GM12878 (cell line): ENCODE measurements around the gene ZNF662. TPM values are rescaled to one million over a fixed set of nuclear protein-coding genes. Genes with fewer than 3 reads are reported as not detected.

ENCODE experiments used
- CTCF ChIP-seq, 3 experiments: IDR thresholded peaks in 2 of 3; conservative IDR thresholded peaks in 1 of 3; 2 replicates each; pipeline ENCODE4 v1.5.1; 2011; ENCODE audit warnings: low read depth in 3 of 3, low read length in 3 of 3, mild to moderate bottlenecking in 3 of 3, control low read depth in 2 of 3, moderate library complexity in 2 of 3, inconsistent platforms in 1 of 3, mixed read lengths in 1 of 3; ENCODE audit not compliant: control insufficient read depth in 2 of 3, insufficient read depth in 1 of 3; ENCODE audit errors: extremely low read depth in 1 of 3
- HDAC6 ChIP-seq: fragments of 200-600 bp; sonication (generic); IDR thresholded peaks from one replicate; pipeline ENCODE4 v1.8.0; 2017; ENCODE audit warnings: antibody characterized with exemption; ENCODE audit not compliant: unreplicated experiment
- JUND ChIP-seq: IDR thresholded peaks from 2 replicates; pipeline ENCODE4 v1.6.1; 2012; ENCODE audit warnings: low read depth, mild to moderate bottlenecking, low read length, improper control_type of control experiment, moderate library complexity
- MEF2B ChIP-seq: fragments of 450-650 bp; IDR thresholded peaks from 2 replicates; pipeline ENCODE4 v1.6.1; 2018; ENCODE audit warnings: mild to moderate bottlenecking, moderate library complexity; ENCODE audit not compliant: partially characterized antibody, poor library complexity, severe bottlenecking
- NR2C1 ChIP-seq: fragments of 450-650 bp; IDR thresholded peaks from 2 replicates; pipeline ENCODE4 v1.6.1; 2017; ENCODE audit warnings: antibody characterized with exemption, mild to moderate bottlenecking, moderate library complexity
- NR2C2 ChIP-seq: IDR thresholded peaks from 2 replicates; pipeline ENCODE4 v1.6.1; 2011; ENCODE audit warnings: borderline replicate concordance, low read depth; ENCODE audit not compliant: control insufficient read depth, insufficient read length
- PAX5 ChIP-seq: IDR thresholded peaks from 2 replicates; pipeline ENCODE4 v1.6.1; 2011; ENCODE audit warnings: low read depth, low read length, borderline replicate concordance
- PRDM15 ChIP-seq: fragments of 450-650 bp; formaldehyde crosslinking; IDR thresholded peaks from 2 replicates; pipeline ENCODE4 v1.4.0; 2020; ENCODE audit warnings: mild to moderate bottlenecking, moderate library complexity
- SMAD1 ChIP-seq: fragments of 450-650 bp; IDR thresholded peaks from 2 replicates; pipeline ENCODE4 v1.6.1; 2018; ENCODE audit warnings: mild to moderate bottlenecking, low read depth; ENCODE audit not compliant: partially characterized antibody
- TBL1XR1 ChIP-seq: IDR thresholded peaks from 2 replicates; pipeline ENCODE4 v1.6.1; 2012; ENCODE audit warnings: low read depth, low read length, improper control_type of control experiment
- ZNF592 ChIP-seq: fragments of 450-650 bp; IDR thresholded peaks from 2 replicates; pipeline ENCODE4 v1.6.1; 2017; ENCODE audit warnings: mild to moderate bottlenecking, moderate library complexity
- ZZZ3 ChIP-seq: IDR thresholded peaks from 2 replicates; pipeline ENCODE4 v1.6.1; 2011; ENCODE audit warnings: low read depth; ENCODE audit not compliant: control insufficient read depth, insufficient read length
- polyA plus RNA-seq, 11 experiments: library from polyadenylated mRNA; depleted of rRNA in 4 of 11; unstranded in 6 of 11; stranded (reverse) in 5 of 11; fragments of >200 nt; fragmentation: Nextera tagmentation in 4 of 11; fragmentation: Illumina TruSeq in 1 of 11; extraction: Ambion mirVana in 4 of 11; extraction: Trizol in 1 of 11; gene quantifications; 1 replicate in 1 of 11; 2 replicates in 10 of 11; pipeline versions ENCODE4 v1.2.1 to v1.2.3, GENCODE V29; 2011 to 2016; ENCODE audit warnings: inconsistent platforms in 2 of 11, missing spikeins in 2 of 11, low read depth in 1 of 11
- total RNA-seq, 4 experiments: library from RNA; depleted of rRNA in 3 of 4; stranded (reverse); fragments of >200 nt in 3 of 4; fragmentation: Illumina TruSeq in 1 of 4; extraction: Trizol in 1 of 4; gene quantifications; 2 replicates each; pipeline versions ENCODE4 v1.2.1 to v1.2.3, GENCODE V29; 2013 to 2021
- TF ChIP-seq, protein P1 (sequence below): fragments of 450-650 bp; IDR thresholded peaks from 2 replicates; pipeline ENCODE4 v1.6.1; 2014; ENCODE audit warnings: mild to moderate bottlenecking
- TF ChIP-seq, protein P2 (sequence below): IDR thresholded peaks from 2 replicates; pipeline ENCODE4 v1.6.1; 2012; ENCODE audit warnings: mild to moderate bottlenecking, low read depth, low read length

ZNF662 gene
- total and polyA plus RNA-seq, 10 of the 15 experiments (the other 5 are each of a cell fraction or from before 2014, with no cell fraction given) = not detected

DNA sequence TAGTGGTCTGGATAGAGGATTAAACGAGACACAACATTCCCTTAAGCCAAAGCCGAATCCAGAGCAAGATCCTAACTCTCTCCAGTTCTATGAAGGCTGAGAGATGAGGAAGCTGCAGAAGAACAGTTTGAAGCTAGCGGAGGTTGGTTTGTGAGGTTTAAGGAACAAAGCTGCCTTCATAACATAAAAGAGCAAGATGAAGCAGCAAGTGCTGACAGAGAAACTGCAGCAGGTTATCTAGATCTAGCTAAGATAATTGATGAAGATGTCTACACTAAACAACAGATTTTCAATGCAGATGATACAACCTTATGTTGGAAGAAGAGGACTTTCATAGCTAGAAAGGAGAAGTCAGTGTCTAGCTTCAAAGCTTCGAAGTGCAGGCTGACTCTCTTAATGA is 58.3 kb downstream of the ZNF662 start (continued):
- TF ChIP-seq MEF2B (no peak), CTCF (IDR thresholded peaks at IDR 0.05 in 2 of 3, conservative IDR thresholded peaks at IDR 0.05 in 1 of 3; ENCODE audit: control insufficient read depth in 2 of 3, extremely low read depth in 1 of 3, insufficient read depth in 1 of 3, low read depth in 3 of 3, low read length in 3 of 3) (no peak), JUND (no peak), NR2C2 (no peak), PAX5 (no peak), SMAD1 (no peak), ZNF592 (no peak), PRDM15 (CRISPR knock-in tag) (no peak), ZZZ3 (no peak), NR2C1 (no peak), HDAC6 (no peak), TBL1XR1 (no peak)
- TF ChIP-seq, protein P1, sequence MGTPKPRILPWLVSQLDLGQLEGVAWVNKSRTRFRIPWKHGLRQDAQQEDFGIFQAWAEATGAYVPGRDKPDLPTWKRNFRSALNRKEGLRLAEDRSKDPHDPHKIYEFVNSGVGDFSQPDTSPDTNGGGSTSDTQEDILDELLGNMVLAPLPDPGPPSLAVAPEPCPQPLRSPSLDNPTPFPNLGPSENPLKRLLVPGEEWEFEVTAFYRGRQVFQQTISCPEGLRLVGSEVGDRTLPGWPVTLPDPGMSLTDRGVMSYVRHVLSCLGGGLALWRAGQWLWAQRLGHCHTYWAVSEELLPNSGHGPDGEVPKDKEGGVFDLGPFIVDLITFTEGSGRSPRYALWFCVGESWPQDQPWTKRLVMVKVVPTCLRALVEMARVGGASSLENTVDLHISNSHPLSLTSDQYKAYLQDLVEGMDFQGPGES = no peak
- TF ChIP-seq, protein P2, sequence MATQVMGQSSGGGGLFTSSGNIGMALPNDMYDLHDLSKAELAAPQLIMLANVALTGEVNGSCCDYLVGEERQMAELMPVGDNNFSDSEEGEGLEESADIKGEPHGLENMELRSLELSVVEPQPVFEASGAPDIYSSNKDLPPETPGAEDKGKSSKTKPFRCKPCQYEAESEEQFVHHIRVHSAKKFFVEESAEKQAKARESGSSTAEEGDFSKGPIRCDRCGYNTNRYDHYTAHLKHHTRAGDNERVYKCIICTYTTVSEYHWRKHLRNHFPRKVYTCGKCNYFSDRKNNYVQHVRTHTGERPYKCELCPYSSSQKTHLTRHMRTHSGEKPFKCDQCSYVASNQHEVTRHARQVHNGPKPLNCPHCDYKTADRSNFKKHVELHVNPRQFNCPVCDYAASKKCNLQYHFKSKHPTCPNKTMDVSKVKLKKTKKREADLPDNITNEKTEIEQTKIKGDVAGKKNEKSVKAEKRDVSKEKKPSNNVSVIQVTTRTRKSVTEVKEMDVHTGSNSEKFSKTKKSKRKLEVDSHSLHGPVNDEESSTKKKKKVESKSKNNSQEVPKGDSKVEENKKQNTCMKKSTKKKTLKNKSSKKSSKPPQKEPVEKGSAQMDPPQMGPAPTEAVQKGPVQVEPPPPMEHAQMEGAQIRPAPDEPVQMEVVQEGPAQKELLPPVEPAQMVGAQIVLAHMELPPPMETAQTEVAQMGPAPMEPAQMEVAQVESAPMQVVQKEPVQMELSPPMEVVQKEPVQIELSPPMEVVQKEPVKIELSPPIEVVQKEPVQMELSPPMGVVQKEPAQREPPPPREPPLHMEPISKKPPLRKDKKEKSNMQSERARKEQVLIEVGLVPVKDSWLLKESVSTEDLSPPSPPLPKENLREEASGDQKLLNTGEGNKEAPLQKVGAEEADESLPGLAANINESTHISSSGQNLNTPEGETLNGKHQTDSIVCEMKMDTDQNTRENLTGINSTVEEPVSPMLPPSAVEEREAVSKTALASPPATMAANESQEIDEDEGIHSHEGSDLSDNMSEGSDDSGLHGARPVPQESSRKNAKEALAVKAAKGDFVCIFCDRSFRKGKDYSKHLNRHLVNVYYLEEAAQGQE = no peak
- TF ChIP-seq, all 136 proteins: peak for 0
